Esophagus squamous epithelium (tissue), 5 donors: Measurements from ENCODE around the gene DEDD. TPM values are rescaled to one million over a fixed set of nuclear protein-coding genes. Genes with fewer than 3 reads are reported as not detected.

ENCODE experiments used
- DNase-seq: peaks from one replicate; lab custom pipeline; 2025; lab: John Stamatoyannopoulos, UW
- H3K27ac ChIP-seq, 4 donors: fragments of 200-600 bp; sonication (generic); one replicate each; pipeline ENCODE4 v1.5.1; 2016 to 2019; ENCODE audit warnings: mild to moderate bottlenecking in 1 of 4
- H3K27me3 ChIP-seq, 4 donors: fragments of 200-600 bp; sonication (generic); 1 replicate in 3 of 4; 2 replicates in 1 of 4; pipeline versions ENCODE4 v1.5.1 to v1.6.0; 2017 to 2021; ENCODE audit warnings: antibody characterized with exemption in 1 of 4
- H3K36me3 ChIP-seq, 3 donors: fragments of 200-600 bp; sonication (generic); one replicate each; pipeline ENCODE4 v1.5.1; 2016 to 2019
- H3K4me1 ChIP-seq, 3 donors: fragments of 200-600 bp; sonication (generic); one replicate each; pipeline ENCODE4 v1.5.1; 2017 to 2019
- H3K4me3 ChIP-seq, 4 donors: fragments of 200-600 bp; sonication (generic); 1 replicate in 3 of 4; 2 replicates in 1 of 4; pipeline ENCODE4 v1.5.1; 2016 to 2019; ENCODE audit warnings: mild to moderate bottlenecking in 2 of 4, moderate library complexity in 1 of 4
- H3K9me3 ChIP-seq, 3 donors: fragments of 200-600 bp; sonication (generic); one replicate each; pipeline ENCODE4 v1.5.1; 2016 to 2019
- CTCF ChIP-seq, 6 experiments: fragments of 450-650 bp in 4 of 6; fragments of 200-600 bp in 2 of 6; sonication (generic) in 2 of 6; IDR thresholded peaks; one replicate each; pipeline ENCODE4 v1.5.1; 2016 to 2019; ENCODE audit warnings: antibody characterized with exemption in 6 of 6, mild to moderate bottlenecking in 4 of 6, moderate library complexity in 4 of 6
- POLR2A ChIP-seq, 4 donors: fragments of 450-650 bp; IDR thresholded peaks; one replicate each; pipeline ENCODE4 v1.6.1; 2017; ENCODE audit warnings: antibody characterized with exemption in 4 of 4, mild to moderate bottlenecking in 4 of 4, moderate library complexity in 3 of 4
- WGBS, 2 donors: methylation state at CpG; one replicate each; pipeline ENCODE4 v1.1.5; 2018; 5-methylcytosine and 5-hydroxymethylcytosine counted together
- intact Hi-C: fragments of 100-400 bp; cut with DNase I; formaldehyde crosslinking; loops from one replicate; pipeline ENCODE4 v1.15.0; 2022
- total RNA-seq, 4 donors: library from RNA; depleted of rRNA; stranded (reverse); fragments of >200 nt; gene quantifications; one replicate each; pipeline ENCODE4 v1.1.0, GENCODE V29; 2016
- donor health status: DM: yes; HTN: yes; CAD: no.

DEDD gene, protein sequence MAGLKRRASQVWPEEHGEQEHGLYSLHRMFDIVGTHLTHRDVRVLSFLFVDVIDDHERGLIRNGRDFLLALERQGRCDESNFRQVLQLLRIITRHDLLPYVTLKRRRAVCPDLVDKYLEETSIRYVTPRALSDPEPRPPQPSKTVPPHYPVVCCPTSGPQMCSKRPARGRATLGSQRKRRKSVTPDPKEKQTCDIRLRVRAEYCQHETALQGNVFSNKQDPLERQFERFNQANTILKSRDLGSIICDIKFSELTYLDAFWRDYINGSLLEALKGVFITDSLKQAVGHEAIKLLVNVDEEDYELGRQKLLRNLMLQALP
- total RNA-seq: 10 to 100 TPM; 16.6 to 32.8 (median 27.2) TPM

GRCh38 chr1:161132410-161133219 lies at the start of gene DEDD:
Gene DEDD (minus strand): TSS chr1:161132667. CDS start chr1:161124462, 8,205 bp downstream.
- 0 to 1% methylated on average over 19 to 22 of the region's 68 CpGs for WGBS, 2 donors
- peak within 1 kb of the TSS; percentile 93 to 98 (median 96) for H3K27ac ChIP-seq
- intact Hi-C loops: loop anchor here (10.0 kb wide), 1 partner anchor 298 kb away; no protein-coding TSS in a partner anchor
- peak within 1 kb of the TSS; percentile 64 to 89 (median 80) for H3K4me3 ChIP-seq
- no peaks in the 10 kb centered on the region for H3K27me3 ChIP-seq
- TF ChIP-seq CTCF (IDR thresholded peaks at IDR 0.05) (peak in 1 of 6 experiments; percentile 8), POLR2A (IDR thresholded peaks at IDR 0.05) (peak in 2 of 4 donors; percentile 51 to 70)
- peak; percentile 87 for DNase-seq
- H3K9me3 ChIP-seq: no peaks in the 10 kb centered on the region
- peaks cover 22 to 60% (median 28%) of the 10 kb centered on the region in 3 donors for H3K4me1 ChIP-seq
- peaks cover 0 to 31% (median 17%) of the 10 kb centered on the region in 3 donors for H3K36me3 ChIP-seq

- WGBS, 2 donors: 75 to 80% methylated on average over 1 of the region's 1 CpG
- H3K36me3 ChIP-seq: no peaks in the 10 kb centered on the region
- no peaks in the 10 kb centered on the region for H3K9me3 ChIP-seq
- H3K4me1 ChIP-seq: peaks cover 0 to 95% (median 38%) of the 10 kb centered on the region in 3 donors
- intact Hi-C loops: no loop called here
- H3K27ac ChIP-seq: peak overlapping the region; percentile 51 to 73 (median 62)
- DNase-seq: no peak
- no peak for TF ChIP-seq CTCF (IDR thresholded peaks at IDR 0.05)
- TF ChIP-seq POLR2A (IDR thresholded peaks at IDR 0.05): no peak
- H3K27me3 ChIP-seq: no peaks in the 10 kb centered on the region
- no peak overlapping the region for H3K4me3 ChIP-seq
Measured at GRCh38 chr1:161182214-161182613, 49.7 kb upstream of the DEDD start.

DNA sequence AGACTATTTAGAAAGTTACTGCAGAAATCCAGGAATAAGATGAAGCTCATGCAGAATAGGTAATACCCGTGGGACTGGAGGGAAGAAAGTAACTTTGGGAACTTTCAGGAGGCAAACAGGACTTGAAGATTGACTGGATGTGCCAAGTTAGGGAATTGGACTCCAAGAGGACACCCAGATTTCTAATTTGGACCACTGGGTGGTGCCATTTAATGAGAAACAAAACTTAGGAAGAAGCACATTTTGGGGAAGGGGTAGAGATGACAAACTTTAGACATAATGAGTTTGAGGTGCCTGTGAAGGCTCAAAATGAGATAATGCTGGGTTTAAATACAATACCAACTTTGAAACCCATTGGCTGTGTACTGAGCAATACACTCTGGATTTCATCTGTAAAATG lies 48.2 kb upstream of the DEDD start:
- no peaks in the 10 kb centered on the region for H3K27me3 ChIP-seq
- 52 to 58% methylated on average over 1 of the region's 1 CpG for WGBS, 2 donors
- intact Hi-C loops: no loop called here
- no peak overlapping the region for H3K4me3 ChIP-seq
- H3K4me1 ChIP-seq: peaks cover 12 to 93% (median 37%) of the 10 kb centered on the region in 3 donors
- H3K27ac ChIP-seq: peak overlapping the region in 1 of 4 donors; percentile 94
- TF ChIP-seq POLR2A (IDR thresholded peaks at IDR 0.05): no peak
- TF ChIP-seq CTCF (IDR thresholded peaks at IDR 0.05): peak in 3 of 6 experiments; percentile 16 to 40 (median 20)
- DNase-seq: no peak
- H3K9me3 ChIP-seq: no peaks in the 10 kb centered on the region
- peaks cover 0 to 3% (median 0%) of the 10 kb centered on the region in 3 donors for H3K36me3 ChIP-seq

DNA sequence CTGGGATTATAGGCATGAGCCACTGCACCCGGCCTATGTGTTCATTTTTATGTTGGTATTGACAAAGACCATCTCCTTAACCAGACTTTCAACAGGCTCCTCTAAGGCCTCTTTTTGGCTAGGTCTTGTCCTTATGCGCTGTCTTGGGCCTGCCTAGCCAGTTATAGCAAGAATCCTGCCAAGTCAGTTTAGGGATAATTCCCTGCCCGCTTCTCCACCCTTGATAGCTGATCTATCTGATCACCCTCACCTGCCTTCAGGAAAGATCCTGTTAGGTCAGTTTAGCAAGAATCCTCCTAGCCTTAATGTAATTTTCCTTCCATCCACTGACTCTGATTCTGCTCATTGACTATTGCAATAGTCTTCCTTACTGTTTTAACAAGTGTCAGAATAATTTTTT lies 47.2 kb upstream of the DEDD start:
- no peak for TF ChIP-seq POLR2A (IDR thresholded peaks at IDR 0.05)
- TF ChIP-seq CTCF (IDR thresholded peaks at IDR 0.05): no peak
- no peak overlapping the region for H3K4me3 ChIP-seq
- H3K27ac ChIP-seq: peak overlapping the region in 3 of 4 donors; percentile 52 to 94 (median 74)
- no peak for DNase-seq
- intact Hi-C loops: no loop called here
- no peaks in the 10 kb centered on the region for H3K9me3 ChIP-seq
- peaks cover 0 to 13% (median 0%) of the 10 kb centered on the region in 3 donors for H3K36me3 ChIP-seq
- peaks cover 12 to 93% (median 38%) of the 10 kb centered on the region in 3 donors for H3K4me1 ChIP-seq
- WGBS, 2 donors: 55 to 75% methylated on average over 3 of the region's 3 CpGs
- H3K27me3 ChIP-seq: no peaks in the 10 kb centered on the region
